Suprapubic skin (tissue), 4 donors: ENCODE data around the gene ELP6.
"Not testable (repeated sequence)": the region's sequence is repeated elsewhere in the genome, so short reads cannot be mapped to it uniquely, and the experiment has no call there.

Experiments
- CTCF ChIP-seq, 2 donors: fragments of 200-600 bp in 1 of 2; fragments of 450-650 bp in 1 of 2; sonication (generic) in 1 of 2; IDR thresholded peaks; one replicate each; pipeline ENCODE4 v1.5.1; 2016 to 2019; ENCODE audit warnings: antibody characterized with exemption in 2 of 2, mild to moderate bottlenecking in 1 of 2, moderate library complexity in 1 of 2
- EP300 ChIP-seq: sonication (generic); formaldehyde crosslinking; IDR thresholded peaks from one replicate; pipeline ENCODE4 v1.6.1; 2017; ENCODE audit warnings: antibody characterized with exemption
- POLR2A ChIP-seq, 2 donors: fragments of 450-650 bp; IDR thresholded peaks; one replicate each; pipeline ENCODE4 v1.6.1; 2017; ENCODE audit warnings: antibody characterized with exemption in 2 of 2, mild to moderate bottlenecking in 2 of 2, moderate library complexity in 2 of 2
- POLR2AphosphoS5 ChIP-seq, 3 donors: sonication (generic); formaldehyde crosslinking; IDR thresholded peaks; one replicate each; pipeline ENCODE4 v1.6.1; 2017; ENCODE audit warnings: antibody characterized with exemption in 3 of 3

GRCh38 chr3:47459534-47460085, 53.9 kb downstream of the ELP6 start:
- TF ChIP-seq POLR2A (IDR thresholded peaks at IDR 0.05); POLR2AphosphoS5 (IDR thresholded peaks at IDR 0.05); CTCF (IDR thresholded peaks at IDR 0.05); EP300: not testable (repeated sequence)
